GM21360 (cell line): ENCODE measurements around the gene NME5.
"Not testable (repeated sequence)": the region's sequence is repeated elsewhere in the genome, so short reads cannot be mapped to it uniquely, and the experiment has no call there.

Source experiments
- ATAC-seq: cut with Tn5 transposase; IDR thresholded peaks from one replicate; pipeline ENCODE4 v1.9.1; 2021; ENCODE audit warnings: mild to moderate bottlenecking, moderate library complexity; ENCODE audit not compliant: unreplicated experiment

Gene NME5

DNA sequence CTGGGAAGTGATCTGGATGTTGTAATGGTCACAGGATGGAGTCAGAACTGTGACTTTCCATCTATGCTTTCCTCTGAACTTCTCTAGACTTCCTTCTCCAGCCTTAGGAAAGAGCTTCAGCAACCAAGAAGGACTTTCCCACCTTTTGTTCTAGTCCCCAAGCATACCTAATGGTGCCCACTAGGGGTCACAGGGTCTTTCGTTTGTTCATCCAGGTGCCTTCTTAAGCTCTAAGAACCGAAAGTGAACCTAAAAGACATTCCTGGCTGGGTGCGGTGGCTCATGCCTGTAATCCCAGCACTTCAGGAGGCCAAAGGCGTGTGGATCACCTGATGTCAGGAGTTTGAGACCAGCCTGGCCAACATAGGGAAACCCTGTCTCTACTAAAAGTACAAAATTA, 57.2 kb downstream of the NME5 start:
- no peak for ATAC-seq

GRCh38 chr5:138078006-138078643, 61.1 kb downstream of the NME5 start:
- no peak for ATAC-seq

DNA sequence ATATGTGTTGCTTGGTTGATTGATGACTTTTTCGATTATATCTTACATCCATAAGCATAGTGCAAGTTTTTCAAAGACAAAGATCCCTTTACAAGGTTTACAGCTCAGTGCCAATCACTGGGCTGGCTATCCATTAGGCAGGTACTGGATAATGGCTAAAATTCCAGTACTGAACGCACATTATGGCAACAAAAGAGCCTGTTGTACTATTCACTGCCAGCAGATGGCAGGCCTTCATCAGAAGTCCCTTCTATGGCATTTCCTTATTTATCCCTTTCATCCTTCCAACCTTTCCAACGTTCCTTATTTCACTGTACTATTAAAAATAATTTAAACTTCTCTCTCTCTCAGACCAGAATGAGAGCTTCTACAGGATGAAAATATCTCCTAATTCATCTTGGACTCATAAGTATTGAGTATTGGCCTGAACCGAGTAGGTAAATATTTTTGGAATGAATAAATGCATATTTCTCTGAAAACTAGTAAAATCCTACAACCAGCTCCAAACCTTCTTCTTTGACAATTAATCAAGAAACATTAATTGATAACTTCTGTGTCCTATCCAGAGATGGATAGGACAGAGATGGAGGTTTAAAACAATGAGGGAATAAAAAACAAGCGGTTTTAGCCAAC, 62.0 kb downstream of the NME5 start:
- no peak for ATAC-seq

DNA sequence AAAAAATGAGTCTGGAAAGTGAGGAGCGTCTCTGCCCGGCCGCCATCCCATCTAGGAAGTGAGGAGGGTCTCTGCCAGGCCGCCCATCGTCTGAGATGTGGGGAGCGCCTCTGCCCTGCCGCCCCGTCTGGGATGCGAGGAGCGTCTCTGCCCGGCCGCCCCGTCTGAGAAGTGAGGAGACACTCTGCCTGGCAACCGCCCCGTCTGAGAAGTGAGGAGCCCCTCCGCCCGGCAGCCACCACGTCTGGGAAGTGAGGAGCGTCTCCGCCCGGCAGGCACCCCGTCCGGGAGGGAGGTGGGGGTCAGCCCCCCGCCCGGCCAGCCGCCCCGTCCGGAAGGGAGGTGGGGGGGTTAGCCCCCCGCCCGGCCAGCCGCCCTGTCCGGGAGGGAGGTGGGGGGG, 69.2 kb downstream of the NME5 start:
- ATAC-seq, result not testable (repeated sequence)

DNA sequence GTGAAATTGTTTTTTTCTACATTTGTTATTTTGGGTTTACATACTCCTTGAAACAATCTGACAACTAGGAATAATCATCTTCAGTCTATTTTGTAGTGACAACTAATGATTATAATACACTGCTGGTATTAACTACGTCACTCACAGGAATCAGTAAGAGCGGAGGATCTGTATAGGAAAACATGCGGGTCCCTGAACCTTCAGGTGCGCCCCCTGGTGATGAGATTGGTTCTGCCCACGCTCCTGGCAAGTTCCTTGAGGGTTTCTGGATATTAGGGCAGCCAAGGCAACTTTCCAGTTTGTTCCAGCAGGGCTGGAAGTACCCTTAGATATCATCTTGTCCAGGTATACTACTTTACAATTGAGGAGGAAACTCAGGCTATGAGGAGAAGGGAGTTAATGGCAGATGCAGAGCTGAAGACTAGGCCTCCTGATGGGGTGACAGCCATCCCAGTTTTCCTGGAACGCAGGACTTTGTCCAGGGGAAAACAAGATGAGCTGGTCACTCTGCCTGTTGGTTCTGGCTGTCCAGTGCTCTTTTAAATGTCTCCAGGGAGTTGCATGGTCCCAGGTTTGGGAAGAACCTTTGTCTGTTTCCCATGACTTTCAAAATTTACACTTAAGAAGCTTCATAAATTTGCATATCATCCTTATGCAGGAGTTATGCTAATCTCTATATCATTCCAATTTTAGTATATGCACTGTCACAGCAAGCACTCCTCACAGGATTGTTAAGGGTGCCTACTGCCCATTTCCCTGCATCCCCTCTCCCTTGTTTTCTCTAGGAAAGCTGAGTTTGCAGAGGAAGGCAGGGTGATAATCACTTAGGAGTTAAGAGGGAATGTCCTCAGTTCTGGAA, 70.3 kb downstream of the NME5 start:
- ATAC-seq, result no peak

DNA sequence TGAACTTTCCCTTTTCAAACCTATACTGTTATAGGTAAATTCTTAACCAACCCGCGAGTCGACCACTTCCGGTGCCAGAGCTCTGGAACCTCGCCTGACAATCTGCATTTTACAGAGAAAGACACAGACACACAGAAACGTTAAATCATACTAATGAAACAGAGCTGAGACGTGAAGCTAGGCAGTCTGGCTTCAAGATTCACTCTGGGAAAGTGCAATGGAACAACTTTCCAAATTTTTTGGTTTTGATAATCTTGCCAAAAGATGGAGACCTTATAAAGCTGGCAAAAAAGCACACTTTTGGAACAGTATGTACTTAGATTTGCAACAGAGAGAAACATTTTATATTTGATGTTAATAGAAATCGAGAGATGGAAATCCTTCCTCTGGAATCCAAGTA, 71.3 kb downstream of the NME5 start:
- ATAC-seq, result no peak
